Measurements from ENCODE around the gene MX1. TPM values are rescaled to one million over a fixed set of nuclear protein-coding genes. Genes with fewer than 3 reads are reported as not detected.

Gene MX1
- total RNA-seq, 1 donor from 2014 or later: 2.4 TPM

GRCh38 chr21:41426676-41427404 lies 801 bp downstream of the MX1 start:
- DNase-seq (ENCODE audit: low read depth) (no peak), FAIRE-seq (no peak)
- Histone ChIP-seq H3K4me3 (ENCODE audit: low read depth, low read length) (peak overlapping the region; percentile 53), H3K36me3 (ENCODE audit: control insufficient read depth, insufficient read depth, low read length) (no peaks in the 10 kb centered on the region), H3K27me3 (ENCODE audit: control insufficient read depth, insufficient read depth, low read length) (peaks cover 7% of the 10 kb centered on the region)
- no peak for TF ChIP-seq CTCF (IDR thresholded peaks at IDR 0.05; ENCODE audit: insufficient read depth, low read length, severe bottlenecking)

GRCh38 chr21:41427556-41427955 lies 1.5 kb downstream of the MX1 start:
- no peaks in the 10 kb centered on the region for H3K36me3 ChIP-seq (ENCODE audit: control insufficient read depth, insufficient read depth, low read length)
- DNase-seq (ENCODE audit: low read depth) (no peak), FAIRE-seq (no peak)
- no peak for TF ChIP-seq CTCF (IDR thresholded peaks at IDR 0.05; ENCODE audit: insufficient read depth, low read length, severe bottlenecking)
- peaks cover 7% of the 10 kb centered on the region for H3K27me3 ChIP-seq (ENCODE audit: control insufficient read depth, insufficient read depth, low read length)
- H3K4me3 ChIP-seq (ENCODE audit: low read depth, low read length): no peak overlapping the region

GRCh38 chr21:41428311-41428710 lies 2.3 kb downstream of the MX1 start:
- no peak for DNase-seq (ENCODE audit: low read depth)
- H3K27me3 ChIP-seq (ENCODE audit: control insufficient read depth, insufficient read depth, low read length): peaks cover 7% of the 10 kb centered on the region
- H3K4me3 ChIP-seq (ENCODE audit: low read depth, low read length): no peak overlapping the region
- TF ChIP-seq CTCF (IDR thresholded peaks at IDR 0.05; ENCODE audit: insufficient read depth, low read length, severe bottlenecking): no peak
- H3K36me3 ChIP-seq (ENCODE audit: control insufficient read depth, insufficient read depth, low read length): no peaks in the 10 kb centered on the region
- FAIRE-seq: no peak

- Histone ChIP-seq H3K36me3 (ENCODE audit: control insufficient read depth, insufficient read depth, low read length) (no peaks in the 10 kb centered on the region), H3K27me3 (ENCODE audit: control insufficient read depth, insufficient read depth, low read length) (peaks cover 7% of the 10 kb centered on the region), H3K4me3 (ENCODE audit: low read depth, low read length) (no peak overlapping the region)
- no peak for FAIRE-seq
- no peak for TF ChIP-seq CTCF (IDR thresholded peaks at IDR 0.05; ENCODE audit: insufficient read depth, low read length, severe bottlenecking)
- no peak for DNase-seq (ENCODE audit: low read depth)
Measured at GRCh38 chr21:41428847-41429246, 2.8 kb downstream of the MX1 start.

- FAIRE-seq (no peak), DNase-seq (ENCODE audit: low read depth) (no peak)
- Histone ChIP-seq H3K27me3 (ENCODE audit: control insufficient read depth, insufficient read depth, low read length) (peaks cover 7% of the 10 kb centered on the region), H3K36me3 (ENCODE audit: control insufficient read depth, insufficient read depth, low read length) (no peaks in the 10 kb centered on the region), H3K4me3 (ENCODE audit: low read depth, low read length) (no peak overlapping the region)
- no peak for TF ChIP-seq CTCF (IDR thresholded peaks at IDR 0.05; ENCODE audit: insufficient read depth, low read length, severe bottlenecking)
Measured at GRCh38 chr21:41429305-41429704, 3.3 kb downstream of the MX1 start.

All from bronchial epithelial cell (primary cell).